HepG2 (cell line): ENCODE data around the gene CCDC183. TPM values are rescaled to one million over a fixed set of nuclear protein-coding genes. Genes with fewer than 3 reads are reported as not detected.

Experiments
- ARNTL ChIP-seq: sonication (generic); formaldehyde crosslinking; IDR thresholded peaks from 2 replicates; pipeline ENCODE4 v1.4.0; 2020; ENCODE audit warnings: mild to moderate bottlenecking, missing genetic modification reagents
- HIC2 ChIP-seq: sonication (generic); formaldehyde crosslinking; IDR thresholded peaks from 2 replicates; pipeline ENCODE4 v1.9.0; 2022; ENCODE audit warnings: low read depth, missing genetic modification reagents
- HINFP ChIP-seq: sonication (generic); formaldehyde crosslinking; IDR thresholded peaks from 2 replicates; pipeline ENCODE4 v1.4.0; 2020; ENCODE audit warnings: low read depth, mild to moderate bottlenecking, missing genetic modification reagents
- KLF12 ChIP-seq: sonication (generic); formaldehyde crosslinking; IDR thresholded peaks from 2 replicates; pipeline ENCODE4 v1.4.0; 2020; ENCODE audit warnings: missing genetic modification reagents, borderline replicate concordance
- LCORL ChIP-seq, 2 experiments: fragments of 450-650 bp in 1 of 2; sonication (generic) in 1 of 2; formaldehyde crosslinking in 1 of 2; IDR thresholded peaks; 2 replicates each; pipeline versions ENCODE4 v1.5.0 to v1.6.1; 2017 to 2020; ENCODE audit warnings: antibody characterized with exemption in 1 of 2, missing genetic modification reagents in 1 of 2
- NCOA2 ChIP-seq: sonication (generic); formaldehyde crosslinking; IDR thresholded peaks from 2 replicates; pipeline ENCODE4 v1.8.0; 2022; ENCODE audit warnings: inconsistent platforms
- SAFB2 ChIP-seq: sonication (generic); formaldehyde crosslinking; IDR thresholded peaks from 2 replicates; pipeline ENCODE4 v1.5.1; 2020; ENCODE audit warnings: missing genetic modification reagents, low read depth, mild to moderate bottlenecking, borderline replicate concordance
- SAP130 ChIP-seq: IDR thresholded peaks from 2 replicates; pipeline ENCODE4 v1.6.1; 2016; ENCODE audit warnings: low read depth
- TARDBP ChIP-seq: sonication (generic); formaldehyde crosslinking; IDR thresholded peaks from 2 replicates; pipeline ENCODE4 v1.8.0; 2022; ENCODE audit warnings: mild to moderate bottlenecking, missing genetic modification reagents
- TBX2 ChIP-seq: sonication (generic); formaldehyde crosslinking; IDR thresholded peaks from 2 replicates; pipeline ENCODE4 v1.5.0; 2020; ENCODE audit warnings: missing genetic modification reagents, mild to moderate bottlenecking, borderline replicate concordance
- TCF12 ChIP-seq, 2 experiments: fragments of 450-650 bp in 1 of 2; sonication (generic) in 1 of 2; formaldehyde crosslinking in 1 of 2; IDR thresholded peaks; 2 replicates each; pipeline versions ENCODE4 v1.6.1 to v1.8.0; 2017 to 2022; ENCODE audit warnings: antibody characterized with exemption in 1 of 2, mild to moderate bottlenecking in 1 of 2, missing genetic modification reagents in 1 of 2, moderate library complexity in 1 of 2
- TOPORS ChIP-seq: sonication (generic); formaldehyde crosslinking; IDR thresholded peaks from 2 replicates; pipeline ENCODE4 v1.8.0; 2023; ENCODE audit warnings: mild to moderate bottlenecking, missing genetic modification reagents
- ZBTB3 ChIP-seq: sonication (generic); formaldehyde crosslinking; IDR thresholded peaks from 2 replicates; pipeline ENCODE4 v1.4.0; 2020; ENCODE audit warnings: low read depth, mild to moderate bottlenecking, moderate library complexity, missing genetic modification reagents, borderline replicate concordance
- ZBTB33 ChIP-seq: sonication (generic); formaldehyde crosslinking; IDR thresholded peaks from 2 replicates; pipeline ENCODE4 v1.4.0; 2020; ENCODE audit warnings: missing genetic modification reagents
- ZBTB38 ChIP-seq: sonication (generic); formaldehyde crosslinking; IDR thresholded peaks from 2 replicates; pipeline ENCODE4 v1.5.1; 2020; ENCODE audit warnings: mild to moderate bottlenecking, missing genetic modification reagents
- ZNF326 ChIP-seq: sonication (generic); formaldehyde crosslinking; IDR thresholded peaks from 2 replicates; pipeline ENCODE4 v1.4.0; 2020; ENCODE audit warnings: missing genetic modification reagents, borderline replicate concordance
- ZNF331 ChIP-seq: sonication (generic); formaldehyde crosslinking; IDR thresholded peaks from 2 replicates; pipeline ENCODE4 v1.4.0; 2020; ENCODE audit warnings: missing genetic modification reagents
- ZNF589 ChIP-seq: sonication (generic); formaldehyde crosslinking; conservative IDR thresholded peaks from 2 replicates; pipeline ENCODE4 v1.8.0; 2022; ENCODE audit warnings: mild to moderate bottlenecking, moderate library complexity, missing genetic modification reagents
- ZNF784 ChIP-seq: sonication (generic); formaldehyde crosslinking; IDR thresholded peaks from 2 replicates; pipeline ENCODE4 v1.5.1; 2020; ENCODE audit warnings: missing genetic modification reagents, mild to moderate bottlenecking, borderline replicate concordance
- polyA plus RNA-seq, 8 experiments: library from polyadenylated mRNA; depleted of rRNA in 3 of 8; stranded (reverse) in 7 of 8; unstranded in 1 of 8; fragments of >200 nt; fragmentation: Illumina TruSeq in 4 of 8; extraction: Trizol in 4 of 8; gene quantifications; 2 replicates each; pipeline versions ENCODE4 v1.2.1 to v1.2.3, GENCODE V29; 2011 to 2016; ENCODE audit warnings: low read depth in 4 of 8, missing spikeins in 1 of 8, mixed read lengths in 1 of 8; ENCODE audit not compliant: insufficient read depth in 1 of 8
- total RNA-seq, 5 experiments: library from RNA; depleted of rRNA; stranded (reverse); fragments of >200 nt; fragmentation: Illumina TruSeq; extraction: Trizol; gene quantifications; 2 replicates each; pipeline ENCODE4 v1.2.3, GENCODE V29; 2016; ENCODE audit warnings: low read depth in 1 of 5

The CCDC183 gene
- total and polyA plus RNA-seq, 2 of the 13 experiments (the other 11 are each of a cell fraction or from before 2014, with no cell fraction given), result 5.0 to 66.4 TPM

- TF ChIP-seq ZBTB38 (CRISPR knock-in tag) (peak; percentile 80), HIC2 (CRISPR knock-in tag) (peak; percentile 96), ZNF331 (CRISPR knock-in tag) (peak; percentile 20; the same call in 1 of the 2 replicates), NCOA2 (0 out of 2 replicates have a peak, but pooled peaks have one; percentile 15), SAFB2 (CRISPR knock-in tag) (no peak; the same call in 1 of the 2 replicates), TCF12 (IDR thresholded peaks at IDR 0.05) (no peak), TCF12 (CRISPR knock-in tag; IDR thresholded peaks at IDR 0.05) (peak; percentile 60; the same call in 1 of the 2 replicates), ZNF589 (CRISPR knock-in tag) (0 out of 2 replicates have a peak, but pooled peaks have one; percentile 53), KLF12 (CRISPR knock-in tag) (0 out of 2 replicates have a peak, but pooled peaks have one; percentile 34), ZBTB3 (CRISPR knock-in tag) (peak; percentile 66; the same call in 1 of the 2 replicates), SAP130 (CRISPR knock-in tag) (peak; percentile 84), ZBTB33 (CRISPR knock-in tag) (0 out of 2 replicates have a peak, but pooled peaks have one; percentile 5), ZNF784 (peak; percentile 68; the same call in 1 of the 2 replicates), ZNF326 (CRISPR knock-in tag) (peak; percentile 89), ARNTL (CRISPR knock-in tag) (peak; percentile 78; the same call in 1 of the 2 replicates), TARDBP (CRISPR knock-in tag) (peak; percentile 67), TOPORS (CRISPR knock-in tag) (peak; percentile 83; the same call in 1 of the 2 replicates), HINFP (CRISPR knock-in tag) (0 out of 2 replicates have a peak, but pooled peaks have one; percentile 30), TBX2 (peak; percentile 51; the same call in 1 of the 2 replicates), LCORL (IDR thresholded peaks at IDR 0.05) (no peak), LCORL (CRISPR knock-in tag; IDR thresholded peaks at IDR 0.05) (0 out of 2 replicates have a peak, but pooled peaks have one; percentile 34)
Measured at GRCh38 chr9:136840877-136841645, 44.9 kb downstream of the CCDC183 start (continued).
